Left renal cortex interstitium (tissue), 4 donors: ENCODE measurements around the gene TNK1. TPM values are rescaled to one million over a fixed set of nuclear protein-coding genes. Genes with fewer than 3 reads are reported as not detected.

Experiments used
- DNase-seq, 4 donors: peaks; one replicate each; pipeline ENCODE4 v3.0.0-alpha.2; 2013; ENCODE audit warnings: low read depth in 4 of 4, low spot score in 2 of 4, missing footprints in 1 of 4
- polyA plus RNA-seq, 4 donors: library from polyadenylated mRNA; unstranded; fragments of 120-200 nt; gene quantifications; one replicate each; pipeline ENCODE4 v1.2.1, GENCODE V29; 2013; ENCODE audit not compliant: insufficient read length in 4 of 4

TNK1 gene
- polyA plus RNA-seq, 4 donors: 3.1 to 7.9 (median 5.7) TPM

GRCh38 chr17:7388856-7389255 is 8.0 kb downstream of the TNK1 start:
- DNase-seq: no peak

DNA sequence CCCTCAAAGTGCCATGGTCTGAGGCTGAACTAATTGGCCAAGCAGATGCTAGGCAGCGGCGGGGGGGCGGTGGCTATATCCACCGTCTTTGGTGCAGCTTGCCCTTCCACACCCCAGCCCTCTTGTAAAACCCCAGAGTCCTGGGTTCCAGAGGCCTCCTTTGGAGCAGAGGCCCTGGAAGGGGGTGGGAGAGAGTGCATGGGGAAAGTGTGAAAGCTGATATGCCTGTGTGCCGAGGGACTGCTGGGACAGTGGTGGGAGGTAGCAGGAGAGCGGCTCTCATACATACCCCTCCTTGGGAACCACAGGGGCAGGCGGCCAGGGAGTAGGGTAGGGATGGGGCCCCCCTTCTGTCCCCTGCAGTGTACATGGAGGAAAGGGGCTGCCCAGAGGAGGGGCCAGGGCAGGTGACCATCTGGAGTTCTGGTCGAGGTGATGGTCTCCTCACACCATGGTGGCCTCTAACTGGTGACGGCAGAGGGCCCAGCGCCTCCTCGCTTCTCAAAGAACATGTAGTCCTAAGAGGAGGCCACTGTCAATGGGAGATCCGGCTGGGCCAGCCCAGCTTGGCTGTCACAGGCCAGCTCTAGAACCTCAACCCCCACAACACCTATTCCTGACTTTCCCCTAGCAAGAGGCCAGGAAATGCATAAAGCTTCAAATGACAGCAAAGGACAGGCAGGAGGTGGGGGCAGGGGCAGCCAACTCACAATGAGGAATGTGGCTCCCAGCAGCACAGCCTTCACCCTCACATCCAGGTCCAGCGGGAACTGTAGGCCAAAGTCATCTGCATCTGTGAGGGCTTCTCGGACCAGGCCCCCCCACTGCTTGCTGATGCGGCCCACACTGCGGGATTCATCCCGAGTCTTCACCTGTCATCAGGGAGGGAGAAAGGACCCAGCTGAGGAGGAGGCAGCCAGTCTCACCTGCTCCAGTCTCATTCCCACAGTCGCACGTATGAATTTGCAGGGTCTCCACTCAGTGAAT is 9.3 kb downstream of the TNK1 start:
- no peak for DNase-seq

GRCh38 chr17:7391307-7391706 is 10.4 kb downstream of the TNK1 start:
- no peak for DNase-seq

DNA sequence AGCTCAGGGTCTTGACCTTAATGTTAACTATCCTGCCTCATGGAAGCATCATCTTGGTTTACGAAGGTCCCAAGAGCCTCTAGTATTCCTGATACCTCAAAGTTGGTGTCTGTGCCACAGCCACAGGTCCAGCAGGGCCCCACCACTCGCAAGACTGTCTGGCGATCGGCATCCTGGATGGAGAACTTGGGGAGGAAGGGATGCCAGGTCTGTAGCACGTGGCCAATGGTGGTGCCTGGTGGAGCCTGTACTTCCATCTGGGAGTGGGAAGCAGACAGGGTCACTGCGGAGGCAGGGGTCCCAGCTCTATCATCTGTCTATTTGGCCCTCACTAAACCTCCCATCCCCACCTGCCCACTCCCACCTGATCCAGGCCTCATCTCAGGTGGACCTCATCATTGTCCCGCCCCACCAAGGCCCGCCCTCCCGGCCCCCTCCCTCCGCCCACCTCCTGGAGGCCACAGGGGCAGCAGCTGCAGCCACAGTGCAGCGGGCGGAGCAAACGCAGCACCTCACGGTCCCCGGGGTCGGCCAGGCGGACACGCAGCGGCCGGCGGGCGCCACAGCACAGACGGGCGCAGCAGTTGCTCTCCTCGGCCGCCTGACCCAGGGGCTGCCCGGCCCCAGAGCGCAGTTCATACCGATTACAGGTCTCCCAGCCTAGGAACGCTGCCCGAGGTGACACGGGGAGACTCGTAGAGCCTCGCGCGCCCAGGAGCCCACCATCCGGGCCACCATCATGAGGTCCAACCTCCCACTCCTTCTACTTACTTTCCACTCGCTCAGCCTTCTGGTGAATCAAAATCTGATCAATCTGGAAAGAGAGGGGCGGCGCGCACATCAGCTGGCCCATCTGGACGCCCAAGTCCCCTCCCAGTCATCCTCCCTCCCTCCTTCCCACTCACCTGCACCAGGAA is 12.1 kb downstream of the TNK1 start:
- no peak for DNase-seq

DNA sequence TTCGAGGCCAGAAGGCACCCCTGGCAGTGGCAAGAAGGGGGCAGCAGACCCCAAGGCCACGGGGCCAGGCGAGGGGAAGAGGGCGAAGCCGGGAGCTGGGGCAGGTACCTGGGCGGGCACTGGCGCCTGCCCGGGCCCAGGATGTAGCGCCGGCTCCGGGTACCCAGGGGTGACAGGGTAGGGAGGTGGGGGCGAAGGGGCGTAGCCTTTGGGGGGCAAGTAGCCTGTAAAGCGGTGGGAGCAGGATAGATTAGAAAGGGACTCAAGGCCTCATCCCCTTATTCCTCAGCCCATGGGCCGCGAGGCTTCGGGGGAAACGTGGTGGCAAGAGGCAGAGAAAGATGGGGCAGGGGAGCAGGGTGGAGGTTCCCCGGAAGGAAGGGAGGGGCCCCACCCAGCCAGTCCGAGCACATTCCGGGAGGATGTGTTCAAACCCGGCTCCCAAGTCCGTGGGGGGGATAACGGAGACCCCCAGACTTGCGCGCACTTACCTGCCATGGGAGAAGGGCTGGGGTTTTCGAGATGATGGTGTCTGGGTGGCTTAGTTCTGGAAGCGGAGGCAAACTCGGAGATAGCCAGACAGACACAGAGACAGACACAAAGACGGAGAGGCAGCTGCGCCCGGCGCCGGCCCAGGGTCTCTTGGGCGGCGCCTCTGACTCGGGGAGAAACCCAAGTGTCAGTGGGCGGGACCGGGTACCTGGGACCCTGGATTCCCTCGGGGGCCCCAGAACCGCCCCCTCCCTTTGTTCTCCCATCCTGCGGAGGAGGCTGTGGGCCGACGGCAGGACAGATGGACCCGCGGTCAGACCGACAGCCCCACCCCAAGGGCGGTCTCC is 12.9 kb downstream of the TNK1 start:
- DNase-seq: no peak

- peak in 2 of 4 donors; percentile 63 to 76 for DNase-seq
These were observed 13.7 kb downstream of the TNK1 start, which contains the start of gene PLSCR3 for GRCh38 chr17:7394452-7395191. Gene PLSCR3, minus strand, starts transcription at chr17:7394525. Its CDS starts 415 bp downstream, at chr17:7394110.

- DNase-seq: no peak
These were observed 15.3 kb downstream of the TNK1 start for GRCh38 chr17:7396147-7396546.

- DNase-seq: no peak
These were observed 17.7 kb downstream of the TNK1 start for GRCh38 chr17:7398612-7399011.

DNA sequence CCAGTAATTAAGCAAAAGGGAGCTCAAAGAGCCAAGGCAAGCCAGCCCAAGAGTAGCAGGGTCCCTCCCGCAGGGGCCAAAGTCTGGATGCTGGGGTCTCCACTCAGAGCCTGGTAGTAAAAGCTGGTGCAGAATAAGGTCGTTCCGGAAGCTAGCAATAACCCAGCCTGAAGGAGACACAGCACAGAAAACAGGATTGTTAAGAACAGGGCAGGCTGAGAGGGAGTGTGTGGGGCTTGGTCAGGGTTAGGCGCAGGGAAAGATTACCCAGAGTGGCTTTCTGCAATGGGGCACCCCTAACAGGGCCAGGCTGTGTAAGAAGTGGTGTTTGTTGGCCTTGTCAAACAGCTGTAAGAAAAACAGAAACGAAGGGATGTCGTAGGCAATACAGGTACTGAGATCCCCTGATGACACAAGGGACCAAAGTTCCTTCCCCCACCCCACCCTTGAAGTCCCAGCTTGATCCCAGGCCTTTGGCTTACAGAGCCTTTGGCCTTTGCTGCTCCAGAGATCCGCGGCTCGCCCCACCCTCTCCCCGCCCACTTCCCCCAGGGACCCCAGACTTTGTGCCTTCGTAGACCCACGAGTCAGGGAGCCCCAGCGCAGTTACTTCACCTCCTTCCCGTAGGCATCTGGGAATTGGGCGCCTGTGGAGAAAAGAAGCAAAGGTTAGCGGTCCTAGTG is 22.3 kb downstream of the TNK1 start:
- no peak for DNase-seq

DNA sequence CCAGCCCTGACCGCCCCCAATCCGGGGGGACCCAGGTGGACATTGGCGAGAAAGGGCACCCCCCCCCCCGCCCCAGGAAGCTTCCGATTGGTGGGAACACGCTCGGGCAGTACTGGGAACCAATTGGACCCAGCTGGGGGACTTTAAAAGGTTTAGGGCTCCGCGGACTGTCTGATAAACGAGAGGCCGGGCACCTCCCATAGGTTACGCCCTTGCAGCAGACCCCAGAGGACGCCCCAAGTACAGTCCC is 22.8 kb downstream of the TNK1 start:
- no peak for DNase-seq

DNA sequence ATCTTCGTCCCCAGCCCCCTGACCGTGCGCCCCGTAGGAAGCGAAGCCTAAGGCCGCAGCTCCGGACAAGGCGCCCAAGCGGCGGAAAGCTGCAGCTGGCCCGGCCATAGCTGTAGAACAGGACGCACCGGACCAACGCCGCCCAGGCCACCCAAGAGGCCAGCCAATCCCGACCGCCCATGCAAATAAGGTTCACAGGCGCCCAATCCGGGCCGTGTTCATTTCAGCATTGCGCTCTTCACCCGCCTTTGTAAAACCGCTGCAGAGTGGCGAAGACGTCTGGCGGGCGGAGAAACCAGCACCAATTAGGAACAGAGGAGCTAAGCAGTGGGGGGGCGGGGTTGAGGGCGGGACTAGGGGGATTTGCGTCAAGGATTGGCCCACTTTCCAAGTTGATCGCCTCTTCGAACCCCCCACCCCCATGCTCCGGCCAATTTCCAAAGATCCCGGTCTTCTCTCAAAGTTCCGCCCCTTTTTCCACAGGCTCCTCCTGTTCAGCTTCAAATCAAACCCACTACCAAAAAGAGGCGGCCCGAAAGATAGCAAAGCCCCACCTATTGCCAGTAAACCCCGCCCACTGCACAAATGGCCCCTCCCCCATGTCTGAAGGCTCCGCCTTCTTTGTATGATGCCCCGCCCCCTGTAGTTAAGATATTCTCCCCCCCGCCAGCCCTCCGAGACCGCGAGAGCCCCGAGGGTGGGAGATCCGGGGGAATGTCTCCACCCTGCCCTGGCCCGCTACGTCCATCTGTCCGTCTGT is 23.3 kb downstream of the TNK1 start, which contains the start of gene TMEM256:
Gene TMEM256, minus strand, starts transcription at position 121 of the 760 bp plus-strand sequence. Its CDS starts 13 bp downstream, at position 108.
- DNase-seq: peak; percentile 95 to 99 (median 98)

DNA sequence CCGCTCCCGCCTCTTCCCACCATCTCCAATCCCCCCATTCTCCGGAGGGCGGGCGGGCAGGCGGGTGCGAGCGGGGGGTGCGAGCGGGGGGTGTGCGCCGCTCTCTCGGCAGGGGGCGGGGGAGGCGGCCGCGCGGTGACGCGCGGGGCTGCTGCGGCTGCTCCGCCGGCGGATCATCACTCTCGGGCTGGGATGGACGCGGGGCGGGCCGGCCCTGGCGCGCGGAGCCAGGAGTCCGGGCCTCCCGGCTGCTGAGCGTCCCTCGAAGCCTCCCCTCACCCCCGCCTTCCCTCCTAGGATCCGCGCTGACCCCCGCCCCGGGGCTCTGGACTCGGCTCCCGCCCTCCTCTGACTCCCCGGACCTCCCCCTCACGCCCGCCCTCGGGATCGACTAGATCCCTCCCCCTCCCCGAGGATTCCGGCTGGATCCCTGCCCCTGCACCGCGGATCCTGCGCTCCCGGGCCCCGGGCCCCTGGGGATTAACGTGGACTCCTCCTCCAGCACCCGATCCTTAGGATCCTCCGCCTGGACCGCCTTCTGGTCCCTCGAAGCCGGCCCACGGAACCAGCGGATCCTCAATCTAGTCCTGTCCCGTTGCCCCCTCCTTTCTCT is 24.0 kb downstream of the TNK1 start:
- no peak for DNase-seq

DNA sequence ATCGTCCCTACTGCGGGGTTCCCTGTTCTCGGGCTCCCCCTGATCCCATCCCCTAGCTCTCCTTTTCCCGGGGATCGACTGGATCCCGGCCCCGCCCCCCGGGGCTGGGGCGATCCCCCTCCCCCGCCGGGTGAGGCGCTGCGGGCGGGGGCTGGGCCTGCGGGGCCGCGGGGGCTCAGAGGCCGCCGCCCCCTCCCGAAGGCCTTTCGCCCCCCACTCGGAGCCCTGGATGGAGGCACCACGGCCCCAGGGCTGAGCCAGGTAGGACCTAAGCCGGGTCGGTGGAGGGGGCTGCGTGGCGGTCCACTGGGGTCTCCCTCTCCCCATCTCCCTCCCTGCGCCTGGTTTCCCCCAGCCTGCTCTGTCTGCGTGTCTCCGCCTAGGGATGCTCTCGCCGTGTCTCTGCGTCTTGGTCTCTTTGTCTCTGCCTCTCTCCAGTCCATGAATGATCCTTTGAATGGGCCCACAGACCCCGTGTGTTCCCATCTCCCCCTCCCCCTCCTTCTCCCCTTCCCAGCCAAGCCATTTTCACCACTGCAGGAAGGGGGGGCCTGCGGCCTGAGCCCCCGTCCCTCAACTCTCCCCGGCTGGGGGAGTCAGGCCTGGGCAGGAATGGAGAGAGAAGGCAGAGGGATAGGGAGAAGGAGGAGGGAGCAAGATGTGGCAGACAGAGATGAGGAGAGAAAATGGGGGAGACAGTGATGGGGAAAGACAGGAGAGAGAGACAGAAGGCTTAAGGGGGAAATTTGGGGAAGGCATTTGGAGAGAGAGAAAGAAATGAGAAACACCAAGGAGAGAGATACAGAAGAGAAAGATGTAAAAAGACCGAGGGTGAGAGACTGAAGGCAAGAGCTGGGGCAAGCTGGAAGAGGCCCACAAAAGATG is 24.7 kb downstream of the TNK1 start:
- no peak for DNase-seq

DNA sequence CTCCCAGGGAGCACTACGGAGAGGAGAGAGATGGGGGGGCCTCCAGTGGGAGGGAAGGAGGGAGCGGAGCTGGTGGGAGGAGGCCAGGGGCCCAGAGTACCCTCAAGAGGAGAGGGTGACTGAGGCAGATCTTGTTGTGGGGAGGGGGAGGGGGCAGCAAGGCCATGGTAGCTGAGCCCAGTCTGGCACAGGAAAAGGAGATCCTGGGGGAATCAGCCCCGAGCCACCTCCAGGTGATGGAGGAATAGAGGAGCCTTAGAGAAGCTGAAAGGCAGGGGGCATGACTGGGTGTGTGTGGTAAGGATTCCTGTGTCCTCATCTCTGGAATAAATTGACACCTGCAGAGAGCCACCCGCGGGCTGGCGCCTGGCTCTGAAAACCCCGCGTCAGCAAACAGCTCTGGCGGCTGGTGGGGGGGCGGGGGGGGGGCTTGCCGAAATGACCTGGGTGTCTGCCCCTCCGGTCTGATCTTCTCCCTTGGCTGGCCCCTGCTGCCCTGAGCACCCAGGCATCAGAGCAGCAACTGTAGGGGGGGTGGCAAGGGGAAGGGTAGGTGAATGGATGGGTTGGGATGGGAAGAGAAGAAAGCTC is 25.4 kb downstream of the TNK1 start:
- no peak for DNase-seq

DNA sequence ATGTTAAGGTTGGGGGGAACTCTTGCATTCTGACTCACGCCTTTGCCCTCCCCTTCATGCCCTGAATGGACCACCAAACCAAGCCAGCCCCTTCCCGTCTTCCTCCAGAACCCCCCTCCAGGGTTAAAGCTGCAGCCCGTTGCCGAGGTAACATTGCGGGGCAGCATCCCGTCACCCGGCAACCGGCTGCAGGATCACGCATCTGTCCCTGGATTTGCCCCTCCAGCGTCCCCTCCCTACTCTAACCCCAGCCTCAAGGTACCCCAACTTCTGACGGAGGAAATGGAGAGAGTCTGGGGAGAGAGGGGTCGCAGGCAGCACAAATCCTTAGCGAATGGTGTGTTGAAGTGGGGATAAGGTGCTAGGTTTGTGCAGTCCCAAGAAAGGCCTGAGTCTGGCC is 26.2 kb downstream of the TNK1 start:
- DNase-seq: no peak

DNA sequence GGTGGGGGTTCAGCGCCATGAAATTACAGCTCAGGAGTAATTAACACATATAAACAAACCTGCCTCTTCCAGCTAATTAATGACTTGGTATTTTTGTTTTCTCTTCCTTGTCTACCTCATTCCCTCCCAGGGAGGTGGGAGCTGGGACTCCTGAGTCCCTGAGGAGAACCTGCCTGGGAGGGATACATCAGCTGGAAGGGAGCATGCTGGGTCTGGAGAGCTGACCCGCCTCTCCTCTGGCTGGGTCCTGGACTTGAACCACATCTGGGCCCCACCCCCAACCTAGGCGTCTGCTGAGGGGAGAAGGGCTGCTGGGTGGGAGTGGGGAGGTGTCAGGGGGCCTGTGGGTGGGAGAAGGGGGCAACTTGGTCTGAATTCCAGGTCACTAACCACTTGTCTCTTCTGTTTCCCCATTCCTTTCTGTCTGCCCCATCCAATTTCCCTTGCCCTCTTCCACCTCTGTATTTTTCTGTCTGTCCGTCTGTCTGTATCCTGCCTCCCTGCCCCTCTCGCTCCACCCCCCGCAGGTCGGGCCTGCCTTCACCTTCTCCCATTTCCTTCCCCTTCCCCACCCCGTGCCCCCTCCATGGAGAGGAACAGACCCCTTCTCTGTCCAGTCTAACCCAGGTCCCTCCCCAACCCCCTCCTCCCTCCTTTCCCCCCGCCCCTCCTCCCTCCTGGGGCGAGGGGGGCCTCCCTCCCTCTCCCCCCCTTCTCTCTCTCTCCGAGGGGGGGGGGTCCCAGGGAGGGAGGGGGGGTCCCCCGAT is 26.8 kb downstream of the TNK1 start, which contains the start of gene NLGN2:
Gene NLGN2, plus strand, starts transcription at position 361 of the 767 bp plus-strand sequence. CDS start 411 bp downstream, outside the sequence.
- DNase-seq: no peak
